ENCODE measurements around the gene MRPL43. TPM values are rescaled to one million over a fixed set of nuclear protein-coding genes. Genes with fewer than 3 reads are reported as not detected.
"Not testable (repeated sequence)": the region's sequence is repeated elsewhere in the genome, so short reads cannot be mapped to it uniquely, and the experiment has no call there.

Gene MRPL43
- total RNA-seq: 10 to 100 TPM; 33.6 to 90.5 TPM
- polyA plus RNA-seq (ENCODE audit: insufficient read length in 2 of 2): 100 to 1,000 TPM in 1 of 2 donors, 10 to 100 TPM in 1; 99.9 to 124 TPM
- long read RNA-seq, donor 1, transcript MRPL43-201 (5 exons, 747 nt): minor isoform, 14 of 59 reads
- long read RNA-seq, donor 1, transcript MRPL43-204 (6 exons, 894 nt): minor isoform, 7 of 59 reads
- long read RNA-seq, donor 1, transcript MRPL43-203 (3 exons, 1,010 nt): major isoform, 27 of 59 reads
- long read RNA-seq, donor 1, partial matches to known transcripts: 0 of 59 reads
- long read RNA-seq, donor 1, other reads (novel, unspliced or antisense): 0 of 59 reads
- long read RNA-seq, donor 2, transcript MRPL43-203 (3 exons, 1,010 nt): major isoform, 26 of 45 reads
- long read RNA-seq, donor 2, partial matches to known transcripts: 7 of 45 reads
- long read RNA-seq, donor 2, other reads (novel, unspliced or antisense): 0 of 45 reads
- long read RNA-seq, donor 3, transcript MRPL43-213 (2 exons, 897 nt): minor isoform, 5 of 49 reads
- long read RNA-seq, donor 3, transcript MRPL43-203 (3 exons, 1,010 nt): major isoform, 24 of 49 reads
- long read RNA-seq, donor 3, transcript MRPL43-211 (2 exons, 903 nt): minor isoform, 6 of 49 reads
- long read RNA-seq, donor 3, partial matches to known transcripts: 10 of 49 reads
- long read RNA-seq, donor 3, other reads (novel, unspliced or antisense): 0 of 49 reads
- long read RNA-seq, donor 4, transcript MRPL43-203 (3 exons, 1,010 nt): major isoform, 65 of 86 reads
- long read RNA-seq, donor 4, transcript MRPL43-213 (2 exons, 897 nt): minor isoform, 5 of 86 reads
- long read RNA-seq, donor 4, transcript MRPL43-201 (5 exons, 747 nt): minor isoform, 6 of 86 reads
- long read RNA-seq, donor 4, partial matches to known transcripts: 0 of 86 reads
- long read RNA-seq, donor 4, other reads (novel, unspliced or antisense): 0 of 86 reads

- H3K27ac ChIP-seq (ENCODE audit: low read depth, low read length): peak within 1 kb of the TSS; percentile 60
- peaks cover 30% of the 10 kb centered on the region for H3K4me1 ChIP-seq (ENCODE audit: control insufficient read depth, insufficient read depth, low read length)
- peaks cover 67% of the 10 kb centered on the region for H3K36me3 ChIP-seq (ENCODE audit: control insufficient read depth, insufficient read depth, low read length)
- peak in 3 of 6 donors; percentile 78 to 95 (median 95) for DNase-seq (ENCODE audit: low read depth in 4 of 6, low spot score in 6 of 6)
- H3K4me3 ChIP-seq (ENCODE audit: low read depth, low read length): peak within 1 kb of the TSS; percentile 87
- WGBS (ENCODE audit: insufficient coverage): under 1% methylated on average over 75 of the region's 75 CpGs
- no peaks in the 10 kb centered on the region for H3K27me3 ChIP-seq (ENCODE audit: control insufficient read depth, insufficient read depth, low read length)
- no peaks in the 10 kb centered on the region for H3K9me3 ChIP-seq (ENCODE audit: control insufficient read depth, insufficient read depth, low read length)
Measured at GRCh38 chr10:100986952-100987684, at the start of gene MRPL43, which contains the start of gene TWNK. Gene MRPL43, minus strand, starts transcription at chr10:100987497. Its CDS starts 54 bp downstream, at chr10:100987443. Gene TWNK, plus strand, starts transcription at chr10:100987543. Its CDS starts 668 bp downstream, at chr10:100988211.

- Histone ChIP-seq H3K4me1 (ENCODE audit: control insufficient read depth, insufficient read depth, low read length) (peaks cover 43% of the 10 kb centered on the region), H3K27me3 (ENCODE audit: control insufficient read depth, insufficient read depth, low read length) (no peaks in the 10 kb centered on the region), H3K4me3 (ENCODE audit: low read depth, low read length) (no peak overlapping the region), H3K9me3 (ENCODE audit: control insufficient read depth, insufficient read depth, low read length) (no peaks in the 10 kb centered on the region), H3K27ac (ENCODE audit: low read depth, low read length) (no peak overlapping the region), H3K36me3 (ENCODE audit: control insufficient read depth, insufficient read depth, low read length) (peaks cover 44% of the 10 kb centered on the region)
- no peak for DNase-seq (ENCODE audit: low read depth in 4 of 6, low spot score in 6 of 6)
- 87% methylated on average over 4 of the region's 7 CpGs for WGBS (ENCODE audit: insufficient coverage)
Measured at GRCh38 chr10:101036726-101037125, 49.4 kb upstream of the MRPL43 start.

GRCh38 chr10:101035916-101036702 lies 48.8 kb upstream of the MRPL43 start:
- DNase-seq (ENCODE audit: low read depth in 4 of 6, low spot score in 6 of 6): no peak
- no peaks in the 10 kb centered on the region for H3K9me3 ChIP-seq (ENCODE audit: control insufficient read depth, insufficient read depth, low read length)
- WGBS (ENCODE audit: insufficient coverage): 70% methylated on average over 7 of the region's 10 CpGs
- peaks cover 44% of the 10 kb centered on the region for H3K36me3 ChIP-seq (ENCODE audit: control insufficient read depth, insufficient read depth, low read length)
- H3K27me3 ChIP-seq (ENCODE audit: control insufficient read depth, insufficient read depth, low read length): no peaks in the 10 kb centered on the region
- no peak overlapping the region for H3K4me3 ChIP-seq (ENCODE audit: low read depth, low read length)
- H3K4me1 ChIP-seq (ENCODE audit: control insufficient read depth, insufficient read depth, low read length): peaks cover 43% of the 10 kb centered on the region
- H3K27ac ChIP-seq (ENCODE audit: low read depth, low read length): no peak overlapping the region

GRCh38 chr10:101035314-101035713 lies 48.0 kb upstream of the MRPL43 start:
- no peak for DNase-seq (ENCODE audit: low read depth in 4 of 6, low spot score in 6 of 6)
- peaks cover 2% of the 10 kb centered on the region for H3K27me3 ChIP-seq (ENCODE audit: control insufficient read depth, insufficient read depth, low read length)
- no peak overlapping the region for H3K27ac ChIP-seq (ENCODE audit: low read depth, low read length)
- H3K9me3 ChIP-seq (ENCODE audit: control insufficient read depth, insufficient read depth, low read length): no peaks in the 10 kb centered on the region
- 78% methylated on average over 7 of the region's 7 CpGs for WGBS (ENCODE audit: insufficient coverage)
- peaks cover 44% of the 10 kb centered on the region for H3K4me1 ChIP-seq (ENCODE audit: control insufficient read depth, insufficient read depth, low read length)
- H3K4me3 ChIP-seq (ENCODE audit: low read depth, low read length): no peak overlapping the region
- peaks cover 42% of the 10 kb centered on the region for H3K36me3 ChIP-seq (ENCODE audit: control insufficient read depth, insufficient read depth, low read length)

- not testable (repeated sequence) for H3K27ac ChIP-seq (ENCODE audit: low read depth, low read length); H3K4me3 ChIP-seq (ENCODE audit: low read depth, low read length); H3K9me3 ChIP-seq (ENCODE audit: control insufficient read depth, insufficient read depth, low read length); DNase-seq (ENCODE audit: low read depth in 4 of 6, low spot score in 6 of 6); H3K27me3 ChIP-seq (ENCODE audit: control insufficient read depth, insufficient read depth, low read length)
- Histone ChIP-seq H3K4me1 (ENCODE audit: control insufficient read depth, insufficient read depth, low read length) (peaks cover 44% of the 10 kb centered on the region), H3K36me3 (ENCODE audit: control insufficient read depth, insufficient read depth, low read length) (peaks cover 40% of the 10 kb centered on the region)
- WGBS (ENCODE audit: insufficient coverage): 95% methylated on average over 3 of the region's 4 CpGs
Measured at GRCh38 chr10:101034404-101034803, 47.1 kb upstream of the MRPL43 start.

- WGBS (ENCODE audit: insufficient coverage): no CpG with 5 or more reads among the region's 3 CpGs
- H3K4me1 ChIP-seq (ENCODE audit: control insufficient read depth, insufficient read depth, low read length): peaks cover 48% of the 10 kb centered on the region
- DNase-seq (ENCODE audit: low read depth in 4 of 6, low spot score in 6 of 6): no peak
- H3K27ac ChIP-seq (ENCODE audit: low read depth, low read length): no peak overlapping the region
- peaks cover 12% of the 10 kb centered on the region for H3K27me3 ChIP-seq (ENCODE audit: control insufficient read depth, insufficient read depth, low read length)
- no peaks in the 10 kb centered on the region for H3K9me3 ChIP-seq (ENCODE audit: control insufficient read depth, insufficient read depth, low read length)
- H3K4me3 ChIP-seq (ENCODE audit: low read depth, low read length): peak overlapping the region; percentile 86
- peaks cover 30% of the 10 kb centered on the region for H3K36me3 ChIP-seq (ENCODE audit: control insufficient read depth, insufficient read depth, low read length)
Measured at GRCh38 chr10:101033276-101033675, 46.0 kb upstream of the MRPL43 start.

- WGBS (ENCODE audit: insufficient coverage): 21% methylated on average over 6 of the region's 6 CpGs
- peak overlapping the region; percentile 86 for H3K4me3 ChIP-seq (ENCODE audit: low read depth, low read length)
- peaks cover 48% of the 10 kb centered on the region for H3K4me1 ChIP-seq (ENCODE audit: control insufficient read depth, insufficient read depth, low read length)
- H3K27ac ChIP-seq (ENCODE audit: low read depth, low read length): peak overlapping the region; percentile 88
- DNase-seq (ENCODE audit: low read depth in 4 of 6, low spot score in 6 of 6): peak in 5 of 6 donors; percentile 19 to 90 (median 38)
- no peaks in the 10 kb centered on the region for H3K9me3 ChIP-seq (ENCODE audit: control insufficient read depth, insufficient read depth, low read length)
- peaks cover 15% of the 10 kb centered on the region for H3K27me3 ChIP-seq (ENCODE audit: control insufficient read depth, insufficient read depth, low read length)
- peaks cover 26% of the 10 kb centered on the region for H3K36me3 ChIP-seq (ENCODE audit: control insufficient read depth, insufficient read depth, low read length)
Measured at GRCh38 chr10:101032637-101033224, 45.4 kb upstream of the MRPL43 start.

- H3K9me3 ChIP-seq (ENCODE audit: control insufficient read depth, insufficient read depth, low read length): no peaks in the 10 kb centered on the region
Measured at GRCh38 chr10:101031796-101032636, 44.7 kb upstream of the MRPL43 start.

More at GRCh38 chr10:101031796-101032636, 44.7 kb upstream of the MRPL43 start:
- under 1% methylated on average over 47 of the region's 47 CpGs for WGBS (ENCODE audit: insufficient coverage)
- peaks cover 19% of the 10 kb centered on the region for H3K36me3 ChIP-seq (ENCODE audit: control insufficient read depth, insufficient read depth, low read length)
- peaks cover 17% of the 10 kb centered on the region for H3K27me3 ChIP-seq (ENCODE audit: control insufficient read depth, insufficient read depth, low read length)
- H3K4me1 ChIP-seq (ENCODE audit: control insufficient read depth, insufficient read depth, low read length): peaks cover 48% of the 10 kb centered on the region
- DNase-seq (ENCODE audit: low read depth in 4 of 6, low spot score in 6 of 6): peak; percentile 65 to 96 (median 74)
- peak overlapping the region; percentile 86 for H3K4me3 ChIP-seq (ENCODE audit: low read depth, low read length)
- peak overlapping the region; percentile 88 for H3K27ac ChIP-seq (ENCODE audit: low read depth, low read length)

Data from spinal cord (tissue), 10 donors.